Activated T-cell treated with anti-CD3 and anti-CD28 coated beads, Interleukin-2, amount 50 U/mL, for 24 hours (primary cell): Measurements from ENCODE around the gene WDR88.
"Not testable (repeated sequence)": the region's sequence is repeated elsewhere in the genome, so short reads cannot be mapped to it uniquely, and the experiment has no call there.

Source experiments
- DNase-seq: peaks from one replicate; pipeline ENCODE4 v3.0.0-alpha.2; 2020
- H3K27ac Mint-ChIP-seq: 2 replicates; pipeline ENCODE4 v1.8.0; 2020; ENCODE audit warnings: mild to moderate bottlenecking, mixed read lengths
- H3K27me3 Mint-ChIP-seq: 2 replicates; pipeline ENCODE4 v1.8.0; 2020; ENCODE audit warnings: mixed read lengths
- H3K36me3 Mint-ChIP-seq: 2 replicates; pipeline ENCODE4 v1.8.0; 2020; ENCODE audit warnings: low read depth, mixed read lengths
- H3K4me1 Mint-ChIP-seq: 2 replicates; pipeline ENCODE4 v1.8.0; 2020; ENCODE audit warnings: low read depth, mixed read lengths
- H3K4me3 Mint-ChIP-seq: 2 replicates; pipeline ENCODE4 v1.8.0; 2020; ENCODE audit warnings: mild to moderate bottlenecking, moderate library complexity, mixed read lengths
- H3K9me3 Mint-ChIP-seq: 2 replicates; pipeline ENCODE4 v1.8.0; 2020; ENCODE audit warnings: mixed read lengths

WDR88 gene

GRCh38 chr19:33214596-33214995 lies 82.7 kb downstream of the WDR88 start:
- Mint-ChIP-seq H3K27ac (no peak overlapping the region), H3K36me3 (no peaks in the 10 kb centered on the region), H3K4me1 (no peaks in the 10 kb centered on the region), H3K4me3 (no peak overlapping the region), H3K9me3 (no peaks in the 10 kb centered on the region), H3K27me3 (no peaks in the 10 kb centered on the region)
- DNase-seq = no peak

- Mint-ChIP-seq H3K9me3 (no peaks in the 10 kb centered on the region), H3K4me1 (no peaks in the 10 kb centered on the region), H3K4me3 (no peak overlapping the region), H3K36me3 (no peaks in the 10 kb centered on the region), H3K27ac (no peak overlapping the region), H3K27me3 (peaks cover under 1% of the 10 kb centered on the region)
- DNase-seq = no peak
Observed at GRCh38 chr19:33215438-33216197, 83.7 kb downstream of the WDR88 start.

- H3K9me3 Mint-ChIP-seq = no peaks in the 10 kb centered on the region
- H3K27me3 Mint-ChIP-seq = peaks cover 8% of the 10 kb centered on the region
- no peaks in the 10 kb centered on the region for H3K4me1 Mint-ChIP-seq
- no peak overlapping the region for H3K27ac Mint-ChIP-seq
- H3K36me3 Mint-ChIP-seq = no peaks in the 10 kb centered on the region
- no peak for DNase-seq
- no peak overlapping the region for H3K4me3 Mint-ChIP-seq
Observed at GRCh38 chr19:33216198-33216830, 84.4 kb downstream of the WDR88 start.

GRCh38 chr19:33217881-33218280 lies 86.0 kb downstream of the WDR88 start:
- Mint-ChIP-seq H3K4me3 (no peak overlapping the region), H3K27ac (no peak overlapping the region), H3K36me3 (no peaks in the 10 kb centered on the region), H3K9me3 (no peaks in the 10 kb centered on the region), H3K4me1 (no peaks in the 10 kb centered on the region), H3K27me3 (peaks cover 13% of the 10 kb centered on the region)
- no peak for DNase-seq

GRCh38 chr19:33219261-33219815 lies 87.4 kb downstream of the WDR88 start:
- H3K36me3 Mint-ChIP-seq = no peaks in the 10 kb centered on the region
- peaks cover 26% of the 10 kb centered on the region for H3K27me3 Mint-ChIP-seq
- H3K4me3 Mint-ChIP-seq = no peak overlapping the region
- H3K4me1 Mint-ChIP-seq = no peaks in the 10 kb centered on the region
- H3K27ac Mint-ChIP-seq = no peak overlapping the region
- no peak for DNase-seq
- no peaks in the 10 kb centered on the region for H3K9me3 Mint-ChIP-seq

- H3K4me1 Mint-ChIP-seq = peaks cover 3% of the 10 kb centered on the region
- H3K36me3 Mint-ChIP-seq = no peaks in the 10 kb centered on the region
- H3K4me3 Mint-ChIP-seq = no peak overlapping the region
- no peak overlapping the region for H3K27ac Mint-ChIP-seq
- peaks cover 34% of the 10 kb centered on the region for H3K27me3 Mint-ChIP-seq
- no peak for DNase-seq
- no peaks in the 10 kb centered on the region for H3K9me3 Mint-ChIP-seq
Observed at GRCh38 chr19:33220115-33220514, 88.2 kb downstream of the WDR88 start.

- no peaks in the 10 kb centered on the region for H3K36me3 Mint-ChIP-seq
- peaks cover 3% of the 10 kb centered on the region for H3K4me1 Mint-ChIP-seq
- H3K27me3 Mint-ChIP-seq = peaks cover 35% of the 10 kb centered on the region
- DNase-seq = no peak
- H3K27ac Mint-ChIP-seq = no peak overlapping the region
- H3K4me3 Mint-ChIP-seq = no peak overlapping the region
- no peaks in the 10 kb centered on the region for H3K9me3 Mint-ChIP-seq
Observed at GRCh38 chr19:33220735-33221134, 88.8 kb downstream of the WDR88 start.

GRCh38 chr19:33221638-33222037 lies 89.7 kb downstream of the WDR88 start:
- H3K27ac Mint-ChIP-seq = no peak overlapping the region

GRCh38 chr19:33222255-33222654 lies 90.3 kb downstream of the WDR88 start:
- Mint-ChIP-seq H3K27me3 (peaks cover 48% of the 10 kb centered on the region), H3K4me1 (peaks cover 12% of the 10 kb centered on the region)
- not testable (repeated sequence) for H3K36me3 Mint-ChIP-seq, H3K4me3 Mint-ChIP-seq, DNase-seq, H3K9me3 Mint-ChIP-seq, H3K27ac Mint-ChIP-seq

More at GRCh38 chr19:33221638-33222037, 89.7 kb downstream of the WDR88 start:
- peaks cover 10% of the 10 kb centered on the region for H3K4me1 Mint-ChIP-seq
- DNase-seq = no peak
- H3K36me3 Mint-ChIP-seq = no peaks in the 10 kb centered on the region
- no peaks in the 10 kb centered on the region for H3K9me3 Mint-ChIP-seq
- peaks cover 44% of the 10 kb centered on the region for H3K27me3 Mint-ChIP-seq
- H3K4me3 Mint-ChIP-seq = no peak overlapping the region

GRCh38 chr19:33224694-33225457 lies 93.0 kb downstream of the WDR88 start:
- Mint-ChIP-seq H3K4me3 (peak overlapping the region; percentile 37), H3K36me3 (peaks cover 4% of the 10 kb centered on the region), H3K4me1 (peaks cover 12% of the 10 kb centered on the region), H3K27me3 (peaks cover 69% of the 10 kb centered on the region), H3K9me3 (peaks cover 15% of the 10 kb centered on the region), H3K27ac (no peak overlapping the region)
- no peak for DNase-seq
